Upper lobe of left lung (tissue), 6 donors: ENCODE measurements around the gene MAP7D2. TPM values are rescaled to one million over a fixed set of nuclear protein-coding genes. Genes with fewer than 3 reads are reported as not detected.

Experiments
- ATAC-seq, 2 donors: fragments of 200-7000 bp; cut with Tn5 transposase; one replicate each; pipeline ENCODE4 v1.9.1; 2022; ENCODE audit warnings: mild to moderate bottlenecking in 2 of 2, moderate library complexity in 2 of 2; ENCODE audit not compliant: low FRiP score in 2 of 2
- DNase-seq, 2 donors: peaks; one replicate each; pipeline ENCODE4 v3.0.0-alpha.2; 2019 to 2020
- H3K27ac ChIP-seq, 4 donors: fragments of 200-600 bp; sonication (generic); one replicate each; pipeline ENCODE4 v1.5.1; 2016 to 2019
- H3K27me3 ChIP-seq, 4 donors: fragments of 200-600 bp; sonication (generic); one replicate each; pipeline ENCODE4 v1.5.1; 2017 to 2019
- H3K36me3 ChIP-seq, 4 donors: fragments of 200-600 bp; sonication (generic); one replicate each; pipeline ENCODE4 v1.5.1; 2016 to 2019
- H3K4me1 ChIP-seq, 4 donors: fragments of 200-600 bp; sonication (generic); one replicate each; pipeline ENCODE4 v1.5.1; 2018 to 2019
- H3K4me3 ChIP-seq, 4 donors: fragments of 200-600 bp; sonication (generic); one replicate each; pipeline ENCODE4 v1.5.1; 2017 to 2019; ENCODE audit warnings: mild to moderate bottlenecking in 2 of 4, moderate library complexity in 1 of 4
- H3K9me3 ChIP-seq, 4 donors: fragments of 200-600 bp; sonication (generic); one replicate each; pipeline ENCODE4 v1.5.1; 2018 to 2019
- CTCF ChIP-seq, 6 experiments: fragments of 450-650 bp in 4 of 6; fragments of 200-600 bp in 2 of 6; sonication (generic) in 2 of 6; IDR thresholded peaks; one replicate each; pipeline ENCODE4 v1.5.1; 2016 to 2019; ENCODE audit warnings: antibody characterized with exemption in 6 of 6
- EP300 ChIP-seq, 4 donors: sonication (generic); formaldehyde crosslinking; IDR thresholded peaks; one replicate each; pipeline ENCODE4 v1.5.1; 2017; ENCODE audit warnings: antibody characterized with exemption in 4 of 4, control low read depth in 2 of 4
- POLR2A ChIP-seq, 4 donors: fragments of 450-650 bp; IDR thresholded peaks; one replicate each; pipeline ENCODE4 v1.5.1; 2016 to 2017; ENCODE audit warnings: antibody characterized with exemption in 4 of 4, mild to moderate bottlenecking in 2 of 4
- POLR2AphosphoS5 ChIP-seq, 2 donors: sonication (generic); formaldehyde crosslinking; IDR thresholded peaks; one replicate each; pipeline ENCODE4 v1.5.1; 2017; ENCODE audit warnings: antibody characterized with exemption in 2 of 2
- WGBS, 2 donors: methylation state at CpG; one replicate each; pipeline ENCODE4 v1.1.5; 2017 to 2018; 5-methylcytosine and 5-hydroxymethylcytosine counted together
- total RNA-seq, 6 donors: library from RNA; depleted of rRNA in 4 of 6; stranded (reverse); fragments of >200 nt in 4 of 6; gene quantifications; one replicate each; pipeline versions ENCODE4 v1.1.0 to v1.2.1, GENCODE V29; 2016 to 2021
- donor health status: DM: no; HTN: no; CAD: no; lungs with moderate emphysema.
- donor health status: DM: no; HTN: yes; CAD: no; lungs with severe emphysema.

The MAP7D2 gene
- total RNA-seq, 6 donors from 2014 or later = under 0.01 to 13.4 (median 0.51) TPM

- H3K9me3 ChIP-seq = no peaks in the 10 kb centered on the region
- H3K36me3 ChIP-seq = no peaks in the 10 kb centered on the region
- TF ChIP-seq EP300 (IDR thresholded peaks at IDR 0.05) = no peak
- no peak for TF ChIP-seq CTCF (IDR thresholded peaks at IDR 0.05)
- no peak for TF ChIP-seq POLR2A (IDR thresholded peaks at IDR 0.05)
- TF ChIP-seq POLR2AphosphoS5 (IDR thresholded peaks at IDR 0.05) = no peak
- H3K27me3 ChIP-seq = no peaks in the 10 kb centered on the region
- ATAC-seq (no peak), DNase-seq (no peak)
- H3K4me3 ChIP-seq = no peak overlapping the region
- no peak overlapping the region for H3K27ac ChIP-seq
- WGBS, 2 donors = 79 to 87% methylated on average over 3 of the region's 3 CpGs
- no peaks in the 10 kb centered on the region for H3K4me1 ChIP-seq
These were observed 25.2 kb downstream of the MAP7D2 start for GRCh38 chrX:20091499-20091898.

- 65 to 66% methylated on average over 5 to 6 of the region's 6 CpGs for WGBS, 2 donors
- no peaks in the 10 kb centered on the region for H3K27me3 ChIP-seq
These were observed 26.9 kb downstream of the MAP7D2 start for GRCh38 chrX:20089845-20090244.

DNA sequence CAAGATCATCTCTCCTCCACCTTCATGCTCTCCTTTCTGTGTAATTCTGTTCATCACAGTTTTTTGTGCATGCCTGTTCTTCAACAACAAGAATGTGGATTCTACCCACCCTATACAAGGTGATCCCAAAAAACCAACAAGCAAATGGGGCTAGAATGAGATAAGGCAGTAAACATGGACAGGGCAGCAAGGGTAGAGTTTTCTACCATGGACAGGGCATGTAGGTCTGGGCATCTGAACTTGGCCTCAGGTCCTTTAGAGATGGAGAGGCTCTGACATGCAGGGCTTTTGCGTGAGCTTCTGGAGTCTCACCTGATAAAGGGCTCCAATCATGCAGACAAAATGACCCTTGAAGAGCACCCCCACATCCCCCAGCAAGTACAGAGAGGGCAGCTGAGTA, 36.4 kb downstream of the MAP7D2 start:
- 83 to 92% methylated on average over 1 of the region's 1 CpG for WGBS, 2 donors
- Histone ChIP-seq H3K27me3 (no peaks in the 10 kb centered on the region), H3K9me3 (no peaks in the 10 kb centered on the region), H3K4me3 (no peak overlapping the region), H3K36me3 (no peaks in the 10 kb centered on the region), H3K4me1 (no peaks in the 10 kb centered on the region), H3K27ac (no peak overlapping the region)
- TF ChIP-seq EP300 (IDR thresholded peaks at IDR 0.05) = no peak
- no peak for TF ChIP-seq POLR2A (IDR thresholded peaks at IDR 0.05)
- TF ChIP-seq CTCF (IDR thresholded peaks at IDR 0.05) = no peak
- no peak for TF ChIP-seq POLR2AphosphoS5 (IDR thresholded peaks at IDR 0.05)
- DNase-seq (no peak), ATAC-seq (no peak)

More at GRCh38 chrX:20089845-20090244, 26.9 kb downstream of the MAP7D2 start:
- no peaks in the 10 kb centered on the region for H3K4me1 ChIP-seq
- H3K27ac ChIP-seq = no peak overlapping the region
- no peak overlapping the region for H3K4me3 ChIP-seq
- ATAC-seq = no peak
- no peaks in the 10 kb centered on the region for H3K36me3 ChIP-seq
- DNase-seq = no peak
- no peaks in the 10 kb centered on the region for H3K9me3 ChIP-seq
- no peak for TF ChIP-seq POLR2AphosphoS5 (IDR thresholded peaks at IDR 0.05)
- no peak for TF ChIP-seq POLR2A (IDR thresholded peaks at IDR 0.05)
- no peak for TF ChIP-seq CTCF (IDR thresholded peaks at IDR 0.05)
- TF ChIP-seq EP300 (IDR thresholded peaks at IDR 0.05) = no peak

- 53 to 55% methylated on average over 3 of the region's 3 CpGs for WGBS, 2 donors
- no peak for ATAC-seq
These were observed 45.1 kb downstream of the MAP7D2 start for GRCh38 chrX:20071511-20072079.

More at GRCh38 chrX:20071511-20072079, 45.1 kb downstream of the MAP7D2 start:
- H3K27me3 ChIP-seq = no peaks in the 10 kb centered on the region
- TF ChIP-seq CTCF (IDR thresholded peaks at IDR 0.05) (no peak), EP300 (IDR thresholded peaks at IDR 0.05) (no peak), POLR2A (IDR thresholded peaks at IDR 0.05) (no peak), POLR2AphosphoS5 (IDR thresholded peaks at IDR 0.05) (no peak)
- DNase-seq = no peak
- no peak overlapping the region for H3K4me3 ChIP-seq
- peaks cover 0 to 11% (median 3%) of the 10 kb centered on the region in 4 donors for H3K4me1 ChIP-seq
- no peaks in the 10 kb centered on the region for H3K9me3 ChIP-seq
- no peaks in the 10 kb centered on the region for H3K36me3 ChIP-seq
- no peak overlapping the region for H3K27ac ChIP-seq
